ENCODE measurements around the gene CNTN4. TPM values are rescaled to one million over a fixed set of nuclear protein-coding genes. Genes with fewer than 3 reads are reported as not detected.

The CNTN4 gene
- total RNA-seq, 1 experiment from 2014 or later: 2.9 TPM

DNA sequence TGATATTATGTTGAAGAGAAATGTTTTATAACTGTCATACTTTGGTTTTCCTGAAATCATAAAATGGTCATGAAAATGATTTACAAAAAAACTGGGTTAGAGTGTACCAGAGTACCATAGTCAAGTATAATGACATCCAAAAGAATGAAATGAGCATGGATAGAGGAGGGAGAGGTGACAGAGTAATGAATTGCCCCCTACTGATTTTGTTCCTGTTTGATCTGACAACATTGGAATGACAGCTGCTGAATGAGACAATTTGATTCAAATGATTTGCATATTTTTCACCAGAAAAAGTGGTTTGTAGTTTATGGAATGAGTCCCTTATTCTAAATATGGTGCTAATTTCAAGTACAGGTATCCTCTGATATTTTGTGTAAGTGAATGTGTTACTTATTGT lies 271.7 kb downstream of the CNTN4 start:
- Mint-ChIP-seq H3K27ac (ENCODE audit: unreplicated experiment) (no peak overlapping the region), H3K36me3 (ENCODE audit: insufficient read depth, unreplicated experiment) (no peaks in the 10 kb centered on the region), H3K4me1 (ENCODE audit: low read depth, unreplicated experiment) (no peaks in the 10 kb centered on the region), H3K4me3 (ENCODE audit: low read depth, unreplicated experiment) (no peak overlapping the region), H3K9me3 (ENCODE audit: low read depth, unreplicated experiment) (peaks cover 4% of the 10 kb centered on the region), H3K27me3 (ENCODE audit: unreplicated experiment) (no peaks in the 10 kb centered on the region)
- intact Hi-C loops (cut with micrococcal nuclease; ENCODE audit: unreplicated experiment): no loop called here
- no TSS peak for BruUV-seq (replicated peaks)
- CTCF ChIA-PET: no interaction called here
- no peak for DNase-seq
- TF ChIP-seq, protein P1, sequence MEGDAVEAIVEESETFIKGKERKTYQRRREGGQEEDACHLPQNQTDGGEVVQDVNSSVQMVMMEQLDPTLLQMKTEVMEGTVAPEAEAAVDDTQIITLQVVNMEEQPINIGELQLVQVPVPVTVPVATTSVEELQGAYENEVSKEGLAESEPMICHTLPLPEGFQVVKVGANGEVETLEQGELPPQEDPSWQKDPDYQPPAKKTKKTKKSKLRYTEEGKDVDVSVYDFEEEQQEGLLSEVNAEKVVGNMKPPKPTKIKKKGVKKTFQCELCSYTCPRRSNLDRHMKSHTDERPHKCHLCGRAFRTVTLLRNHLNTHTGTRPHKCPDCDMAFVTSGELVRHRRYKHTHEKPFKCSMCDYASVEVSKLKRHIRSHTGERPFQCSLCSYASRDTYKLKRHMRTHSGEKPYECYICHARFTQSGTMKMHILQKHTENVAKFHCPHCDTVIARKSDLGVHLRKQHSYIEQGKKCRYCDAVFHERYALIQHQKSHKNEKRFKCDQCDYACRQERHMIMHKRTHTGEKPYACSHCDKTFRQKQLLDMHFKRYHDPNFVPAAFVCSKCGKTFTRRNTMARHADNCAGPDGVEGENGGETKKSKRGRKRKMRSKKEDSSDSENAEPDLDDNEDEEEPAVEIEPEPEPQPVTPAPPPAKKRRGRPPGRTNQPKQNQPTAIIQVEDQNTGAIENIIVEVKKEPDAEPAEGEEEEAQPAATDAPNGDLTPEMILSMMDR (IDR thresholded peaks at IDR 0.05; ENCODE audit: unreplicated experiment): no peak

DNA sequence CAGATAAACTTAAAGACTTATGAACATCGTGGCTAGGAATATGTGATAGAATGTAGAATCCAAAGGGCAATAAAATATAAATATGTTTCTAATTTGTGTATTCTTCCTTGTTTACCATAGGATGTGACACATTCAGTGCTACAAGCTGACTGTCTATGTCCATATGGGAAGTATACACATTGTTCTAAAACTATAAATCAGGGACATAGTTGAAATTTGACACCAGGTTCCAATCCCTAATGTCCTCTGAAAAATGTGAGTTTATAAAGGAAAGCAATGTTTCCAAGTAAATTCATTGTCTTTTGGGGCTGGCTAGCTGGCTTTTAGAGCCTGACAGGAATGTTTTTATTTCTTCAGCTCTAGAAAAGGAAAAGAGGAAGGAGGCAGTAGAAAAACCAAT lies 273.6 kb downstream of the CNTN4 start:
- Mint-ChIP-seq H3K4me3 (ENCODE audit: low read depth, unreplicated experiment) (no peak overlapping the region), H3K36me3 (ENCODE audit: insufficient read depth, unreplicated experiment) (no peaks in the 10 kb centered on the region), H3K4me1 (ENCODE audit: low read depth, unreplicated experiment) (no peaks in the 10 kb centered on the region), H3K9me3 (ENCODE audit: low read depth, unreplicated experiment) (peaks cover 4% of the 10 kb centered on the region), H3K27me3 (ENCODE audit: unreplicated experiment) (no peaks in the 10 kb centered on the region), H3K27ac (ENCODE audit: unreplicated experiment) (no peak overlapping the region)
- TF ChIP-seq, protein P1 (IDR thresholded peaks at IDR 0.05; ENCODE audit: unreplicated experiment): no peak
- CTCF ChIA-PET: no interaction called here
- no peak for DNase-seq
- intact Hi-C loops (cut with micrococcal nuclease; ENCODE audit: unreplicated experiment): no loop called here
- BruUV-seq (replicated peaks): no TSS peak

DNA sequence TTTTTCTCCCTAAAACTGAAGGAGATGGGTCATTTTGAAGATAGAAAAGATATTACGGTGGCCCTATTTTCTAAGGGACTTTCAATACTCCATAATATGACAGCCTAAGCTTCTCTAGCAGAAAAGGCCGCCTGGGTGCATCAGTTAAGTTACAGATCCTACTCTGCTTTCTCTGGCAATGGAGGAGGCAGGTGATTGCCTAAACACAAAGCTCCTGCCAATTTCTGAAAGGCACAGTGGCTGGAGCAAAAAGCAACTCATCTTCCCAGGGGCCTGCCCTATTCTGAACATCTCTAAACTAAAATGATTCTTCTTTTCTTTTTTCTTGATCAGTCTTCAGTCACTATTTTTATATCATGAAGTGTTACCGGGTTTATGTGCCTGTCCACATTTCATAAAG lies 276.7 kb downstream of the CNTN4 start:
- no peak overlapping the region for H3K4me3 Mint-ChIP-seq (ENCODE audit: low read depth, unreplicated experiment)
- CTCF ChIA-PET: no interaction called here
- H3K27me3 Mint-ChIP-seq (ENCODE audit: unreplicated experiment): no peaks in the 10 kb centered on the region
- intact Hi-C loops (cut with micrococcal nuclease; ENCODE audit: unreplicated experiment): no loop called here
- TF ChIP-seq, protein P1 (IDR thresholded peaks at IDR 0.05; ENCODE audit: unreplicated experiment): no peak
- H3K36me3 Mint-ChIP-seq (ENCODE audit: insufficient read depth, unreplicated experiment): no peaks in the 10 kb centered on the region
- no peaks in the 10 kb centered on the region for H3K4me1 Mint-ChIP-seq (ENCODE audit: low read depth, unreplicated experiment)
- H3K9me3 Mint-ChIP-seq (ENCODE audit: low read depth, unreplicated experiment): peaks cover 4% of the 10 kb centered on the region
- no peak overlapping the region for H3K27ac Mint-ChIP-seq (ENCODE audit: unreplicated experiment)
- BruUV-seq (replicated peaks): no TSS peak
- no peak for DNase-seq

GRCh38 chr3:2377281-2377680 lies 278.6 kb downstream of the CNTN4 start:
- Mint-ChIP-seq H3K36me3 (ENCODE audit: insufficient read depth, unreplicated experiment) (no peaks in the 10 kb centered on the region), H3K27me3 (ENCODE audit: unreplicated experiment) (no peaks in the 10 kb centered on the region), H3K4me1 (ENCODE audit: low read depth, unreplicated experiment) (no peaks in the 10 kb centered on the region), H3K4me3 (ENCODE audit: low read depth, unreplicated experiment) (no peak overlapping the region), H3K9me3 (ENCODE audit: low read depth, unreplicated experiment) (peaks cover 2% of the 10 kb centered on the region), H3K27ac (ENCODE audit: unreplicated experiment) (no peak overlapping the region)
- BruUV-seq (replicated peaks): no TSS peak
- no peak for DNase-seq
- TF ChIP-seq, protein P1 (IDR thresholded peaks at IDR 0.05; ENCODE audit: unreplicated experiment): no peak
- intact Hi-C loops (cut with micrococcal nuclease; ENCODE audit: unreplicated experiment): no loop called here
- CTCF ChIA-PET: interaction anchor here (0.5 kb wide), 1 partner anchor 206 kb away, joined by 6 read pairs; no protein-coding TSS in a partner anchor
